ENCODE results near the gene CDH15. TPM values are rescaled to one million over a fixed set of nuclear protein-coding genes. Genes with fewer than 3 reads are reported as not detected.

The CDH15 gene
- total and polyA plus RNA-seq, 2 of the 13 experiments (the other 11 are each of a cell fraction or from before 2014, with no cell fraction given): 0.74 to 2.2 TPM

GRCh38 chr16:89159066-89159849 lies 12.3 kb upstream of the CDH15 start (continued):
- peak; percentile 49; the same call in 1 of the 2 replicates for TF ChIP-seq ZNF749 (CRISPR knock-in tag; IDR thresholded peaks at IDR 0.05; ENCODE audit: borderline replicate concordance)
- no peak for TF ChIP-seq RELA (CRISPR knock-in tag; IDR thresholded peaks at IDR 0.05)
- TF ChIP-seq ZNF687 (CRISPR knock-in tag; IDR thresholded peaks at IDR 0.05): peak; percentile 99
- TF ChIP-seq BRF2 (CRISPR knock-in tag; IDR thresholded peaks at IDR 0.05): no peak
- no peak for TF ChIP-seq NCOA1 (CRISPR knock-in tag; IDR thresholded peaks at IDR 0.05)
- no peak for TF ChIP-seq ZNF564 (CRISPR knock-in tag; IDR thresholded peaks at IDR 0.05)
- peak; percentile 27; the same call in 1 of the 2 replicates for TF ChIP-seq ZNF296 (CRISPR knock-in tag; conservative IDR thresholded peaks at IDR 0.05)
- no peak for TF ChIP-seq GPN1 (CRISPR knock-in tag; IDR thresholded peaks at IDR 0.05; ENCODE audit: borderline replicate concordance)
- TF ChIP-seq RAD51 (IDR thresholded peaks at IDR 0.05; ENCODE audit: borderline replicate concordance): no peak
- TF ChIP-seq ZNF18 (CRISPR knock-in tag; IDR thresholded peaks at IDR 0.05; ENCODE audit: insufficient replicate concordance): peak; percentile 99
- peak; percentile 33; the same call in 1 of the 2 replicates for TF ChIP-seq DRAP1 (CRISPR knock-in tag; IDR thresholded peaks at IDR 0.05)
- no peak for TF ChIP-seq RFX5 (IDR thresholded peaks at IDR 0.05; ENCODE audit: low read depth, low read length)
- TF ChIP-seq ZNF281 (CRISPR knock-in tag; IDR thresholded peaks at IDR 0.05; ENCODE audit: borderline replicate concordance): peak; percentile 38; the same call in 1 of the 2 replicates
- peak; percentile 23; the same call in 1 of the 2 replicates for TF ChIP-seq ZBTB20 (CRISPR knock-in tag; IDR thresholded peaks at IDR 0.05; ENCODE audit: borderline replicate concordance, low read depth)
- TF ChIP-seq MAFK (conservative IDR thresholded peaks at IDR 0.05 in 1 of 2, IDR thresholded peaks at IDR 0.05 in 1 of 2; ENCODE audit: low read length in 2 of 2): no peak
- no peak for TF ChIP-seq ATF4 (CRISPR knock-in tag; IDR thresholded peaks at IDR 0.05)
